Measurements from ENCODE around the gene PIGR.

PIGR gene

GRCh38 chr1:206916000-206916709 lies 30.1 kb downstream of the PIGR start:
- TF ChIP-seq, protein P1, sequence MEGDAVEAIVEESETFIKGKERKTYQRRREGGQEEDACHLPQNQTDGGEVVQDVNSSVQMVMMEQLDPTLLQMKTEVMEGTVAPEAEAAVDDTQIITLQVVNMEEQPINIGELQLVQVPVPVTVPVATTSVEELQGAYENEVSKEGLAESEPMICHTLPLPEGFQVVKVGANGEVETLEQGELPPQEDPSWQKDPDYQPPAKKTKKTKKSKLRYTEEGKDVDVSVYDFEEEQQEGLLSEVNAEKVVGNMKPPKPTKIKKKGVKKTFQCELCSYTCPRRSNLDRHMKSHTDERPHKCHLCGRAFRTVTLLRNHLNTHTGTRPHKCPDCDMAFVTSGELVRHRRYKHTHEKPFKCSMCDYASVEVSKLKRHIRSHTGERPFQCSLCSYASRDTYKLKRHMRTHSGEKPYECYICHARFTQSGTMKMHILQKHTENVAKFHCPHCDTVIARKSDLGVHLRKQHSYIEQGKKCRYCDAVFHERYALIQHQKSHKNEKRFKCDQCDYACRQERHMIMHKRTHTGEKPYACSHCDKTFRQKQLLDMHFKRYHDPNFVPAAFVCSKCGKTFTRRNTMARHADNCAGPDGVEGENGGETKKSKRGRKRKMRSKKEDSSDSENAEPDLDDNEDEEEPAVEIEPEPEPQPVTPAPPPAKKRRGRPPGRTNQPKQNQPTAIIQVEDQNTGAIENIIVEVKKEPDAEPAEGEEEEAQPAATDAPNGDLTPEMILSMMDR (IDR thresholded peaks at IDR 0.05; ENCODE audit: low read depth, low read length), result no peak
- no peak for DNase-seq (ENCODE audit: extremely low read depth, low read depth)

DNA sequence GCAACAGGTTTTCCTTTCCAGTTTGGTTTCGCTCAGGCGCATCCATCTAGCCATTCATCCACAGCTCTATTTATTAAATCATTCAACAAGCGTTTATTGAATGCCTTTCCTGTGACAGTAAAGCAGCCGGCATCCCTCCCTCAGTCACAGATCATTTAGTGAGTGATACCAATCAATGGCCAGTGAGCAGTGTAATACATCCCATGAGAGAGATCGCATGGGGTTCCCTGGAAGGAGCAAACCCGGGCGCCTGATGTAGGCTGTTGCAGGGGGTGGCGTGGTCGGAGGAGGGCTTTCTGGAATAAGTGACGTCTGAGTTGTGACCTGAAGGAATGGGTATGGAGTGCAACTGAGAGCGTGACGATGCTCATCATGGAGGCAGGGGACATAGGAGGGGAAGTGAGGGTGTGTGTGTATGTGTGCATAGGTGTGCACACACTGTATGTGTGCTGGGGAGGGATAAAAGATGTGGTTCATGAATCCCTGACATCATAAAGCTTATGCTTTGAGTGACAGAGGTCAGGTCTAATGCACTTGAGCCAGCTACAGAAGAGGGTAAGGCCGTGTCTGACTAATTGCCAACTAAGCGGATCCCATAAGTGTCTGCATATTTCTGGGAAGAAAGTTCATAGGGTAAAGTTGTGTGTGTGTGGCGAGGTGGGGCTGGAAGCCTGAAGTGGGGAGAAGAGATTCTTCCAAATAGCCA lies 31.1 kb downstream of the PIGR start:
- TF ChIP-seq, protein P1 (IDR thresholded peaks at IDR 0.05; ENCODE audit: low read depth, low read length), result no peak
- no peak for DNase-seq (ENCODE audit: extremely low read depth, low read depth)

- DNase-seq (ENCODE audit: extremely low read depth, low read depth), result no peak
- TF ChIP-seq, protein P1 (IDR thresholded peaks at IDR 0.05; ENCODE audit: low read depth, low read length), result no peak
Observed at GRCh38 chr1:206913766-206914537, 32.3 kb downstream of the PIGR start.

GRCh38 chr1:206912445-206913095 lies 33.7 kb downstream of the PIGR start:
- no peak for DNase-seq (ENCODE audit: extremely low read depth, low read depth)
- TF ChIP-seq, protein P1 (IDR thresholded peaks at IDR 0.05; ENCODE audit: low read depth, low read length), result peak; percentile 74

- DNase-seq (ENCODE audit: extremely low read depth, low read depth), result no peak
- TF ChIP-seq, protein P1 (IDR thresholded peaks at IDR 0.05; ENCODE audit: low read depth, low read length), result peak; percentile 72
Observed at GRCh38 chr1:206911064-206911663, 35.1 kb downstream of the PIGR start.

DNA sequence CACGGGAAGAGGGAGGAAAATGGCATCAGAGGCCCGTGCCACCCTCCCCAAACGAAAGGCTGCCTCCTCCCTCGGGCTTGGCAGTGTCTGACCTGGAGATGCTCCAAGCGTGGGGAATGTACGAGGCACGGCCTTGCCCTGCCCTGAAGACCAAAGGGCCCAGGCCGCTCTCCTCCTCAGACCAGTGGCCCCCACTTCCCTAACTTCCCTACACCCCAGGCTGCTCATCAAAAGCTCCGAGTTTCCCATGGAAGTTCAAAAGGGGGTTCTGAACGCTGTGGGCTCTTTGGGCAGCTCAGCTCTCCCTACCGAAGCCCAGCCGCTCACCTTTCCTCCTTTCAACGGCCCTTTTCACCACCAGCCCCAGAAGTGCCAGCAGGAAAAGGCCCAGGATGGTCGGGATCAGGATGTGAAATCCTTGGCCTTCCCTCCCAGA lies 36.4 kb downstream of the PIGR start:
- no peak for DNase-seq (ENCODE audit: extremely low read depth, low read depth)
- TF ChIP-seq, protein P1 (IDR thresholded peaks at IDR 0.05; ENCODE audit: low read depth, low read length), result no peak
